GM13976 (cell line): Measurements from ENCODE around the gene UBE2V1.
"Not testable (repeated sequence)": the region's sequence is repeated elsewhere in the genome, so short reads cannot be mapped to it uniquely, and the experiment has no call there.

Experiments
- DNase-seq: peaks from one replicate; pipeline ENCODE4 v3.0.0; 2012; ENCODE audit warnings: low spot score
- in situ Hi-C: fragments of 300-500 bp; cut with MboI; formaldehyde crosslinking; loops from one replicate; pipeline ENCODE4 v1.12.0; 2022; ENCODE audit warnings: low sequenced_read_pairs, mixed read lengths, inconsistent platforms; ENCODE audit not compliant: unreplicated experiment
- TF ChIP-seq, protein P1 (sequence below): IDR thresholded peaks from 2 replicates; pipeline ENCODE4 v1.5.1; 2012; ENCODE audit warnings: borderline replicate concordance, mild to moderate bottlenecking; ENCODE audit not compliant: insufficient read depth; ENCODE audit errors: extremely low read depth, missing control alignments, control extremely low read depth

Gene UBE2V1

DNA sequence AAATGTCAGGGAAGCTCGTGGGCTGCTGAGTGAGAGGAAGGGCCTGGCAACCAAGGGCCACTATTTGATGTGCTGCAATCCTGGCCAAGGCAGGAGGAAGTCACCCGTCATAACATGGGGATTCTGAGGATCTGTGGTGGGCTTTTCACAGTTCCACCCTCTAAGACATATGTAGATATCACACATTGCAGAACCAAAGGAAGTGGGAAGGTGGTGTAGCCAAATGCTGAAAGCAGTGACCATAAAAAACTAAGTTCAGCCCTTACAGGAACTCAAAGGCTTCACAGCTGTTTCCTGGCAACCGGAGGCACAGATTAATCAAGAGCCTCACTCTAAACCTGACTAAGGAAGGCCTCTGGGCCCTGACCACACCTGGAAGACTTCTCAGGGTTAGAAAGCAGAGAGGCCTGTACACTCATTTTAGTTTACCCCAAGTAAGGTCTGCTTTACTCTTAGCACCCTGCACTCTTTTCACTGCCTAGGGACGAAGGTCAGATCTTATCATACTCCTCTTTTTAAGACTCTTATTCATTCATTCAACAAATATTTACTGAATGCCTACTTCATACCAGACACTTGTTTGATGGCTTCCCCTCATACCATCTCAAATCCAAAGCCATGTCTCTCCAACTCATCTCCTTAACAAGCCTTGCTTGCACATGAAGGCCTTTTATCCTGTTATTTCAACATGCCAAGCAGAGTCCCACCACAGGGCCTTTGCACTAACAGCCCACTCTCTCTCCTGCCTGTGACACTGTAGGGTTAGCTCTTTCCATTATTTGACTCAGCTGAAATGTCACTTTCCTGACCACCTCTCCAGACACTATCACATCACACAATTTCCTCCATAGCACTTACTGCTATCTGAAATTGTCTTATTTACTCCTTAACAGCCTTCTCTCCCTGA is 2.6 kb downstream of the UBE2V1 start:
- peak; percentile 59 for DNase-seq
- TF ChIP-seq, protein P1, sequence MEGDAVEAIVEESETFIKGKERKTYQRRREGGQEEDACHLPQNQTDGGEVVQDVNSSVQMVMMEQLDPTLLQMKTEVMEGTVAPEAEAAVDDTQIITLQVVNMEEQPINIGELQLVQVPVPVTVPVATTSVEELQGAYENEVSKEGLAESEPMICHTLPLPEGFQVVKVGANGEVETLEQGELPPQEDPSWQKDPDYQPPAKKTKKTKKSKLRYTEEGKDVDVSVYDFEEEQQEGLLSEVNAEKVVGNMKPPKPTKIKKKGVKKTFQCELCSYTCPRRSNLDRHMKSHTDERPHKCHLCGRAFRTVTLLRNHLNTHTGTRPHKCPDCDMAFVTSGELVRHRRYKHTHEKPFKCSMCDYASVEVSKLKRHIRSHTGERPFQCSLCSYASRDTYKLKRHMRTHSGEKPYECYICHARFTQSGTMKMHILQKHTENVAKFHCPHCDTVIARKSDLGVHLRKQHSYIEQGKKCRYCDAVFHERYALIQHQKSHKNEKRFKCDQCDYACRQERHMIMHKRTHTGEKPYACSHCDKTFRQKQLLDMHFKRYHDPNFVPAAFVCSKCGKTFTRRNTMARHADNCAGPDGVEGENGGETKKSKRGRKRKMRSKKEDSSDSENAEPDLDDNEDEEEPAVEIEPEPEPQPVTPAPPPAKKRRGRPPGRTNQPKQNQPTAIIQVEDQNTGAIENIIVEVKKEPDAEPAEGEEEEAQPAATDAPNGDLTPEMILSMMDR: no peak
- in situ Hi-C loops: no loop called here

DNA sequence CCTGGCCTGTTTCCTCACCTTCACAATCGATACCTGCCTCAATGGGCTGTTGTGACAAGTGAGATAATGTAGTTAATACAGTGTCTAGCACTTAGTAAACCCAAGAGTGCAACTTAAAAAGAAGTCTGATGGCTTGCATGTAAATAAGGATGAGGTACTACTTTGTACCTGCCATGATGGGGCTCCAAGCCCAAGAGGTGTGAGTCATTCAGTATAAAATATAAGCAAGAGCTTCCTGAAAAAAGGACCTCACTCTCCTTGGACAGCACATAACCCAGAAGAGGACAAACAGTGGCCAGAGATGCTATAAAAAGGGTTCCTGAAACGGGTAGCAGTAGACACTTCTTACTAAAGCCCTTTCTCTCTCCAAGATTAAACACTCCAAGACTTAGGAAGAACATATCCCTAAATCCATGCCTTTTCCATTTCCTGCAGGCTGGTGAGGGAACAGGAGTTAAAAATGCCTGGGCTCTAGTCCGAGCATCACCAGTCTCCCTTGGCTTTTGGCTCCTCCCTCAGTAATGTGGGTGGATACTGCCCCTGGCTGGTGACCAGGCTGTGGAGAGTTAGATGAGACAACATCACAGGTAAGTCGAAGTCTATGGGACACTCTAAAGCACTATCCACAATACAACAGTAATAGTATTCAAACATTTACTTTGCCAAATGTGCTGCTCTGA is 4.3 kb downstream of the UBE2V1 start:
- DNase-seq: no peak
- TF ChIP-seq, protein P1: no peak
- in situ Hi-C loops: no loop called here

DNA sequence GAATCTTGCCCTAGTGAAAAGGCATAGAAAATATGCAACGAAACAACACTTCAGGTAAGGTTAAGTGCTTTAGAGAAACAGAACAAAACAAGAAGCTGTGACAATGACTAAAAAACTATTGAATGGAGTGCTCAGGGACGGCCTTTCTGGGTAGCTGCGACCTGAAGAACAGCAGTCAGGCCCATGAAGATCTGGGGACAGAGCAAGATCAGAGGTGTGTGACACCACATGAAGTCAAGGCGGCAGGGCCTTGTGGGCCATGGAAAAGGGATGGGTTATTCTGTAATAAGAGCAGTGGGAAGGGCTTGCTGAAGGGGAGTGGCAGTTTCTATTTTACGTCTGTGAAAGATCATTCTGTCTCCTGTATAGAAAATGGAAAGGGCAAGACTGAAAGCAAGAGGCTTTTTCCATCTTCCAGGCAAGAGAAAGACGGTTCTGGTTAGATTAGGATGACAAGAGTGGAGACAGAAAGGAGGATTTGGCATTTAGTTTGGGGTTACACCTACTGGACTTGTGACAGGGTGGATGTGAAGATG is 5.1 kb downstream of the UBE2V1 start:
- in situ Hi-C loops: no loop called here
- DNase-seq: no peak
- TF ChIP-seq, protein P1: no peak

DNA sequence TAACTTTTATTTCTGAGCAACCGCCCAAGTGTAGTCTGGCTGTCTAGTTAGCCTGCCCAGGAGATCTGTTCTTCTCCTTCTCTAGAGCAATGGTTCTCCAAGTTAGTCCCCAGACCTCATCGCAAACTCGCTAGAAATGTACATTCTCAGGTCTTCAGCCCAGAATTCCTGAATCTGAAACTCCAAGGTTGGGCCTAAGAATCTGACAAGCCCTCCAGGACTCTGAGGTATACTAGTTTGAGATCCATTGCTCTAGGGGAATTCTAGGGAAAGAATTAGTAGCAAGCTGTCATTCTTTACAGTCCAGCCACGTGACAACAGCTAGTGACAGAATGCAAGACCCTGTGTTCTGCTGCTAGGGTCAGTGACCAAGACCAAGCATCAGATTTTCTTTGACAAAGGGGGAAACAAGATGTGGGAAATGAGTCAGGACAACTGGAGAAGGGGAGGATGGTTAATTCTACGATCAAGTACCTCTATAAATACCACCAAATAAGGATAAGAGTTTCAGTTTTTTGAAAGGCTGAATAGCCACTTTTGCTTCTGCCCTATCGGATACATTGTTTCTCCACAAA is 5.8 kb downstream of the UBE2V1 start:
- in situ Hi-C loops: no loop called here
- DNase-seq: no peak

DNA sequence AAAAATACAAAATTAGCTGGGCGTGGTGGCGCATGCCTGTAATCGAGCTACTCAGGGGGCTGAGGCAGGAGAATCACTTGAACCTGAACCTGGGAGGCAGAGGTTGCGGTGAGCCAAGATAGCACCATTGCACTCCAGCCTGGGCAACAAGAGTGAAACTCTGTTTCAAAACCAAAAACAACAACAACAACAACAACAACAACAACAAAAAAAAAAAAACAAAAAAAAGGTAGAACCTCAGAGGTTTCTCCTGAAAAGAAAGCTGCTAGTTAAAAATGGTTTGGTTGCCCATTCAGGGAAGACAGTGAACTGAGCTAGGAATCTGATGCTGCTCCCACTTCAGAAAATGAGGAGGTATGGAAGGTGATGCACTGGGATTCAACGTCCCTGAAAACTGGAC is 6.3 kb downstream of the UBE2V1 start:
- DNase-seq, in situ Hi-C loops: not testable (repeated sequence)

More for the DNA sequence above, 5.8 kb downstream of the UBE2V1 start:
- TF ChIP-seq, protein P1: no peak

DNA sequence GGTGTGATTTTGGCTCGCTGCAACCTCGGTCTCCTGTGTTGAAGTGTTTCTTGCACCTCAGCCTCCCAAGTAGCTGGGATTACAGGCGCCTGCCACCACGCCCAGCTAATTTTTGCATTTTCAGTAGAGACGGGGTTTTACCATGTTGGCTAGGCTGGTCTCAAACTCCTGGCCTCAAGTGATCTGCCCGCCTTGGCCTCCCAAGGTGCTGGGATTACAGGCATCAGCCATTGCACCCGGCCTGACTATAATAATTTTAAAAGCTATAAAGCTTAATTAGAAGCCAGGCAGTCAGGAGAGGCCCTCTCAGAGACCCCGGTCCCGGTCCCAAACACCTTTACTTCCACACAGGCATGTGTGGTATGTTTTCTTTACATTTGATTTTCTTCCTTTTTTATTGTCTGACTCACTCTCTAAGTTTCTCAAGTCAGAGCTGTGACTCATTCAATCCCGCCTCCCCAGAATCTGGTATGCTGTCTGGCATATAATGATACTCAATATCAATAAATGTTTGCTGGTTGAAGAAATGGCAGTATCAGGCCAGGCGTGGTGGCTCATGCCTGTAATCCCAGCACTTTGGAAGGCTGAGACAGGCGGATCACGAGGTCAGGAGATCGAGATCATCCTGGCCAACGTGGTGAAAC is 9.4 kb downstream of the UBE2V1 start:
- in situ Hi-C loops, DNase-seq: not testable (repeated sequence)

DNA sequence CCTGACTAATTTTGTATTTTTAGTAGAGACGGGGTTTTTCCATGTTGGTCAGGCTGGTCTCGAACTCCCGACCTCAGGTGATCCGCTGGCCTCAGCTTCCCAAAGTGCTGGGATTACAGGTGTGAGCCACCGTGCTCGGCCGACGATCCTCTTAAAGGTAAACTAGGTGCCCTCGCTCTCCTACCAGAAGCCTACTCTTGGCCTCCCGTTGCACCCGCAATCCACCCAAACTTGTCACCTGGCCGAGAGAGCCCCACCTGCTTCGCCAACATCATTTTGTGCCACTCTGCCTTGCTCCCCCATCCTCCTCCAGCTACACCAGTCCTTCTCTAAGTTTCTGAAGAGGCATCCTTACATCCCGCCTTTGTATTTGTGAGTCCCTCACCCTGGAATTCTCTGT is 10.4 kb downstream of the UBE2V1 start:
- in situ Hi-C loops, DNase-seq: not testable (repeated sequence)
